ENCODE results near the gene SMYD1.

SMYD1 gene

GRCh38 chr2:88125344-88125923 lies 57.8 kb downstream of the SMYD1 start:
- H3K27me3 ChIP-seq (ENCODE audit: control insufficient read depth, insufficient read depth, low read length), result no peaks in the 10 kb centered on the region
- no peak overlapping the region for H2AFZ ChIP-seq
- H3K79me2 ChIP-seq, result no peaks in the 10 kb centered on the region
- no peak overlapping the region for H3K4me2 ChIP-seq (ENCODE audit: low read length)
- H3K9me3 ChIP-seq (ENCODE audit: control insufficient read depth, low read length), result peaks cover 3% of the 10 kb centered on the region
- H3K27ac ChIP-seq, result no peak overlapping the region
- H3K36me3 ChIP-seq (ENCODE audit: control insufficient read depth, insufficient read depth, low read length), result no peaks in the 10 kb centered on the region
- TF ChIP-seq CTCF (IDR thresholded peaks at IDR 0.05), result no peak
- H3K9ac ChIP-seq, result no peak overlapping the region
- no peak overlapping the region for H3K4me3 ChIP-seq (ENCODE audit: low read depth, low read length)
- no peaks in the 10 kb centered on the region for H3K4me1 ChIP-seq

GRCh38 chr2:88125924-88126771 lies 58.5 kb downstream of the SMYD1 start:
- no peaks in the 10 kb centered on the region for H3K36me3 ChIP-seq (ENCODE audit: control insufficient read depth, insufficient read depth, low read length)
- H3K9me3 ChIP-seq (ENCODE audit: control insufficient read depth, low read length), result peaks cover 3% of the 10 kb centered on the region
- no peak overlapping the region for H3K27ac ChIP-seq
- no peak for TF ChIP-seq CTCF (IDR thresholded peaks at IDR 0.05)
- no peak overlapping the region for H3K4me3 ChIP-seq (ENCODE audit: low read depth, low read length)
- H3K79me2 ChIP-seq, result no peaks in the 10 kb centered on the region
- no peak overlapping the region for H2AFZ ChIP-seq
- H3K27me3 ChIP-seq (ENCODE audit: control insufficient read depth, insufficient read depth, low read length), result no peaks in the 10 kb centered on the region
- no peaks in the 10 kb centered on the region for H3K4me1 ChIP-seq
- no peak overlapping the region for H3K9ac ChIP-seq
- no peak overlapping the region for H3K4me2 ChIP-seq (ENCODE audit: low read length)

GRCh38 chr2:88126772-88127637 lies 59.4 kb downstream of the SMYD1 start:
- no peaks in the 10 kb centered on the region for H3K4me1 ChIP-seq
- no peak overlapping the region for H3K27ac ChIP-seq
- no peaks in the 10 kb centered on the region for H3K36me3 ChIP-seq (ENCODE audit: control insufficient read depth, insufficient read depth, low read length)
- H3K9me3 ChIP-seq (ENCODE audit: control insufficient read depth, low read length), result peaks cover 3% of the 10 kb centered on the region
- H3K27me3 ChIP-seq (ENCODE audit: control insufficient read depth, insufficient read depth, low read length), result no peaks in the 10 kb centered on the region
- H3K9ac ChIP-seq, result no peak overlapping the region
- H3K79me2 ChIP-seq, result no peaks in the 10 kb centered on the region
- no peak overlapping the region for H3K4me3 ChIP-seq (ENCODE audit: low read depth, low read length)
- TF ChIP-seq CTCF (IDR thresholded peaks at IDR 0.05), result no peak
- H2AFZ ChIP-seq, result no peak overlapping the region
- no peak overlapping the region for H3K4me2 ChIP-seq (ENCODE audit: low read length)

GRCh38 chr2:88127638-88127887 lies 59.9 kb downstream of the SMYD1 start:
- H3K4me1 ChIP-seq, result no peaks in the 10 kb centered on the region

More at GRCh38 chr2:88127638-88127887, 59.9 kb downstream of the SMYD1 start:
- Histone ChIP-seq H3K4me2 (ENCODE audit: low read length) (no peak overlapping the region), H3K9me3 (ENCODE audit: control insufficient read depth, low read length) (peaks cover 3% of the 10 kb centered on the region), H3K79me2 (no peaks in the 10 kb centered on the region), H3K4me3 (ENCODE audit: low read depth, low read length) (no peak overlapping the region), H2AFZ (no peak overlapping the region), H3K9ac (no peak overlapping the region), H3K27ac (no peak overlapping the region), H3K27me3 (ENCODE audit: control insufficient read depth, insufficient read depth, low read length) (no peaks in the 10 kb centered on the region), H3K36me3 (ENCODE audit: control insufficient read depth, insufficient read depth, low read length) (no peaks in the 10 kb centered on the region)
- no peak for TF ChIP-seq CTCF (IDR thresholded peaks at IDR 0.05)

Measured in parathyroid adenoma (tissue), 2 donors.